ENCODE measurements around the gene CD200R1L.

The CD200R1L gene

GRCh38 chr3:112786881-112787579 lies 59.6 kb downstream of the CD200R1L start:
- no peak for DNase-seq (ENCODE audit: low read depth)

- no peak for DNase-seq (ENCODE audit: low read depth)
These were observed 60.6 kb downstream of the CD200R1L start for GRCh38 chr3:112786002-112786590.

- no peak for DNase-seq (ENCODE audit: low read depth)
These were observed 61.2 kb downstream of the CD200R1L start for GRCh38 chr3:112785321-112786001.

- DNase-seq (ENCODE audit: low read depth), result no peak
These were observed 64.2 kb downstream of the CD200R1L start for GRCh38 chr3:112782491-112782890.

- DNase-seq (ENCODE audit: low read depth), result no peak
These were observed 65.1 kb downstream of the CD200R1L start for GRCh38 chr3:112781599-112781998.

GRCh38 chr3:112779558-112780480 lies 66.8 kb downstream of the CD200R1L start:
- no peak for DNase-seq (ENCODE audit: low read depth)

- no peak for DNase-seq (ENCODE audit: low read depth)
These were observed 67.7 kb downstream of the CD200R1L start for GRCh38 chr3:112779011-112779410.

- no peak for DNase-seq (ENCODE audit: low read depth)
These were observed 68.2 kb downstream of the CD200R1L start for GRCh38 chr3:112778353-112778948.

GRCh38 chr3:112777811-112778210 lies 68.9 kb downstream of the CD200R1L start:
- no peak for DNase-seq (ENCODE audit: low read depth)

- DNase-seq (ENCODE audit: low read depth), result no peak
These were observed 69.8 kb downstream of the CD200R1L start for GRCh38 chr3:112776836-112777235.

- DNase-seq (ENCODE audit: low read depth), result no peak
These were observed 70.7 kb downstream of the CD200R1L start for GRCh38 chr3:112776000-112776399.

GRCh38 chr3:112775011-112775742 lies 71.5 kb downstream of the CD200R1L start:
- no peak for DNase-seq (ENCODE audit: low read depth)

- DNase-seq (ENCODE audit: low read depth), result no peak
These were observed 72.3 kb downstream of the CD200R1L start for GRCh38 chr3:112774293-112774926.

- DNase-seq (ENCODE audit: low read depth), result no peak
These were observed 72.8 kb downstream of the CD200R1L start for GRCh38 chr3:112773864-112774263.

GRCh38 chr3:112770951-112771350 lies 75.7 kb downstream of the CD200R1L start:
- no peak for DNase-seq (ENCODE audit: low read depth)

- peak; percentile 13 for DNase-seq (ENCODE audit: low read depth)
These were observed 76.5 kb downstream of the CD200R1L start for GRCh38 chr3:112770032-112770626.

- DNase-seq (ENCODE audit: low read depth), result no peak
These were observed 77.2 kb downstream of the CD200R1L start for GRCh38 chr3:112769286-112769978.

GRCh38 chr3:112767777-112768176 lies 78.9 kb downstream of the CD200R1L start:
- DNase-seq (ENCODE audit: low read depth), result no peak

- DNase-seq (ENCODE audit: low read depth), result no peak
These were observed 79.5 kb downstream of the CD200R1L start for GRCh38 chr3:112767177-112767576.

Measured in activated T-helper 9 cell treated with anti-CD3 and anti-CD28 coated beads, Interleukin-2, amount 50 U/mL, for 16 hours (primary cell).